HCT116 (cell line): ENCODE measurements around the gene PRKD3. TPM values are rescaled to one million over a fixed set of nuclear protein-coding genes. Genes with fewer than 3 reads are reported as not detected.

Source experiments
- total RNA-seq: library from RNA; stranded (reverse); gene quantifications from one replicate; pipeline ENCODE4 v1.2.1, GENCODE V29; 2021; ENCODE audit not compliant: unreplicated experiment

Gene PRKD3
- total RNA-seq, 1 experiment from 2014 or later, result 13.9 TPM

Other genes with a start within 250 kb of the PRKD3 start
- gene HEATR5B, start 240.5 kb downstream of the PRKD3 start, total RNA-seq, result 10.6 TPM
- gene GPATCH11, start 240.3 kb downstream of the PRKD3 start, total RNA-seq, result 5.5 TPM
- gene EIF2AK2, start 167.9 kb downstream of the PRKD3 start, total RNA-seq, result 40.7 TPM
- gene SULT6B1, start 136.2 kb downstream of the PRKD3 start, total RNA-seq, result not detected
- 46.8 TPM for gene CEBPZOS, start 128.3 kb downstream of the PRKD3 start, total RNA-seq
- 47.8 TPM for gene CEBPZ, start 93.2 kb downstream of the PRKD3 start, total RNA-seq
- gene NDUFAF7, start 93.2 kb downstream of the PRKD3 start, total RNA-seq, result 21.6 TPM
- gene QPCT, start 19.8 kb upstream of the PRKD3 start, total RNA-seq, result not detected